Ramos (cell line): ENCODE results near the gene BCAS2.

Experiments
- in situ Hi-C: fragments of 300-500 bp; cut with MboI; formaldehyde crosslinking; loops from one replicate; pipeline ENCODE4 v1.14.3; 2022; ENCODE audit warnings: low sequenced_read_pairs; ENCODE audit not compliant: unreplicated experiment

The BCAS2 gene

GRCh38 chr1:114561333-114561732 lies 20.1 kb downstream of the BCAS2 start:
- in situ Hi-C loops = loop anchor here (25.0 kb wide), 1 partner anchor 574 kb away; the partner anchor contains the start of gene OLFML3

DNA sequence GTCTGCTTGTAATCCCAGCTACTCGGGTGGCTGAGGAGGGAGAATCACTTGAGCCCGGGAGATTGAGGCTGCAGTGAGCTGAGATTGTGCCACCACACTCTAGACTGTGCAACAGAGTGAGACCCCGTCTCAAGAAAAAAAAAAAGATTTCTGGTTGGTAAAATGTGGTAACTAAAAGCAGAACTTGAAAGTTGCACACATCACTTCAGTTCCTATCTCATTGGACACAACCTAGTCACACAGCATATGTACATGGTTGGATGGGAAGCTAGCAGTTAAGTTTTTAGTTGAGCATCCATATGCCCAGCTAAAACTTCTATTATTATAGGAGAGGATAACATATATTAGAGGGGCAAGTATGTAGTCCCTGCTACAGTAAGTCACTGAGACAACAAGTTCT lies 22.1 kb downstream of the BCAS2 start:
- in situ Hi-C loops = loop anchor here (10.0 to 25.0 kb wide), 2 partner anchors 215 to 572 kb away; partner anchors contain the start of gene OLFML3

DNA sequence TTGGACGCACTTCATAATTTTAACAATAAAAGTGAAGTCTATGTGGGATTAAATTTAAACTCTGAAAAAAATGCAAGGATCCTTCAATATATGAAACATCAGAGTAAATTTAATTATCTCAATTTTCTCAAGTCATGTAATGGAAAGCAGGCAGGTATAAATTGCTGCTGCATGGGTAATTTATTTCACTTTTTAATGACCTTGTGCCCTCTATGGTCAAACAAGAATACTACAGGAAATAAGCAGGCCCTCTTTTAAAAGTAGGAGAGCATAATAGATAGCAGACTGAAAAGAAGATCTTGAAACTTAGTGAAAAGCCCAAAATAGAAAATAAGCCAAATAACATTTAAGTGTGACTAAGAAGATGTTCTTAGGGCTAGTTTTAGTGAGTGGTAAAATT lies 22.9 kb downstream of the BCAS2 start:
- in situ Hi-C loops = loop anchor here (10.0 to 25.0 kb wide), 2 partner anchors 214 to 571 kb away; partner anchors contain the start of gene OLFML3

DNA sequence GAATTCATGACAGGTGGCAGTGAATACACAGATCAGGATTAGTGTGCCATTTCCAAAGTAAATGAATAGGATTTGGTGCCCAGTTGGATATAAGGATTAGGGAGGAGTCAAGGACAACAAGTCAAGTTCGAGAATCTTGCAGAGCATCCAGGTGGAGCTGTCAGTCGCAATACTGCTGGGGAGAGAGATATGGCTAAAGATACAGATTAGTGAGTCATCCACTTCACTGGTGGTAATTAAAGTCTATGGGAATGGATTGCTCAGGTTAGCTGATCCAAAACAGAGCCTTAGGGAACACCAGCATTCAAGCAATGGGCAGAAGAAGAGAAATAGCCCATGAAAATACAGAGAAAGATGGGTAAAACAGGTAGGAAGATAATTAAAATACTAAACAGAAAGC lies 26.8 kb downstream of the BCAS2 start:
- in situ Hi-C loops = loop anchor here (10.0 to 25.0 kb wide), 2 partner anchors 210 to 567 kb away; partner anchors contain the start of gene OLFML3

DNA sequence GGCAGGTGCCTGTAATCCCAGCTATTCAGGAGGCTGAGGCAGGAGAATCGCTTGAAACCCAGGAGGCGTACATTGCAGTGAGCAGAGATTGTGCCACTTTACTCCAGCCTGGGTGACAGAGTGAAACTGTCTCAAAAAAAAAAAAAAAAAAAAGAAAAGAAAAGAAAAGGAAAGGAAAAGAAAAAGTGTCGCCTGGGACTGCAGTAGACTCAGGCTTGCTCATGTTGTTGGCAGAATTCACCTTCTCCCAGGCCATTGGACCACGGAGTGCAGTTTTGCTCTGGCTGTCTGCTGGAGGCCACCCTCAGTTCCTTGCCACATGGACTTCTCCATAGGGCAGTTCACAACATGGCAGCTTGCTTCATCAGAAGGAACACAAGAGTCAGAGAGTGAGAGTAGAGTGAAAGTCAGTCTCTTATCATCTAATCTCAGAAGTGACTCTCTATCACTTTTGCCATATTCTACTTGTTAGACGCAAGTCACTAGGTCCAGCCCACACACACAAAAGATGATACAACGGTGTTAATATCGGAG lies 29.2 kb downstream of the BCAS2 start:
- in situ Hi-C loops = loop anchor here (10.0 to 25.0 kb wide), 2 partner anchors 207 to 565 kb away; partner anchors contain the start of gene OLFML3

DNA sequence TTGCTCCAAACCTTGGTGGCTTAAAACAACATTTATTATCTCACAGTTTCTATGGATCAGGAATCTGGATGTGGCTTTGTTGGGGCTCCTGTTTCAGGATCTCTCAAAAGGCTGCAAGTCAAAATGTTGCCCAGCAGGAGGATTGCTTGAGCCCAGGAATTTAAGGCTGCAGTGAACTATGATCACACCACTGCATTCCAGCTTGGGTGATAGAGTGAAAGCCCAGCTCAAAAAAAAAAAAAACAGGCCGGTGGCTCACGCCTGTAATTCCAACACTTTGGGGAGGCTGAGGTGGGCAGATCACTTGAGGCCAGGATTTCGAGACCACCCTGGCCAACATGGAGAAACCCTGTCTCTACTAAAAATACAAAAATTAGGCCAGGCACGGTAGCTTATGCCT lies 30.0 kb downstream of the BCAS2 start:
- in situ Hi-C loops = loop anchor here (10.0 to 25.0 kb wide), 2 partner anchors 207 to 564 kb away; partner anchors contain the start of gene OLFML3

DNA sequence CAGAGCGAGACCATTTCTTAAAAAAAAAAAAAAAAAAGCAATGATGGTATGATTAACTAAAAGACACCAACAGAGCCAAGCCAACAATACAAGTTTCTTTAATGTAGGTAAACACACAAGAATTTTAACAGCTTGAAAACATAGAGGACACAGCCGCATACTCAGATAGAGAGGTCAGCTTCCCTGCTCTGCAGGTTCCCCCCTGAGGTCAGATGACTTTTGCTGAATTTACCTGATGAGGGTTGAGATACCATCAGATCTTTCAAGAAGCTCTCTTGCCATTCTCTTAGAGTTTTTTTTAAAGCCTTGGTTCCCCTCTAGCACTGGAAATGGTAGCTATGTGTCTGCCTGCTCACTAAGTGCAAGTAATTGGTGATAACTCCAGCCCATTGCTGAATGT lies 31.1 kb downstream of the BCAS2 start:
- in situ Hi-C loops = loop anchor here (10.0 to 25.0 kb wide), 2 partner anchors 206 to 563 kb away; partner anchors contain the start of gene OLFML3

- in situ Hi-C loops = loop anchor here (10.0 kb wide), 1 partner anchor 174 kb away; no protein-coding TSS in a partner anchor
These were observed 32.3 kb downstream of the BCAS2 start for GRCh38 chr1:114549137-114549536.

DNA sequence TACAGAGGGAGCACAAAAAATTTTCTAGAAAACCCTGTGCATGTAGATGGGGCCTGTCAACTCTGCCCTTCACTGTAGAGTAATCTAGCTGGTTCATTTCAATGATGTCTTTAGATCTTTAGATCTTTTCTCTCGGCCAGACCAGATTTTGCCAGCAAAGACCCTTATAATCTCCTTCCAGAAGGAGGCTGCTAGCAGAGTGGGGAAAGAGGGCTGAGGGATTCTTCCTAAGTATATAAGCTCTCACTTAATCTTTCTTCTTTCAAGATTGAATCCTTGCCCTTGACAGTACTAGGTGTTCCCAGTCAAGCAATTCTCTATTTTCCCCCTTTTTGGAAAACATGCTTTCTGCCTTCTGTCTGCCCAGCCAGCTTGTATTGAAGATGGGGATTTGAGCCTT lies 34.3 kb downstream of the BCAS2 start:
- in situ Hi-C loops = loop anchor here (10.0 kb wide), 1 partner anchor 172 kb away; no protein-coding TSS in a partner anchor

DNA sequence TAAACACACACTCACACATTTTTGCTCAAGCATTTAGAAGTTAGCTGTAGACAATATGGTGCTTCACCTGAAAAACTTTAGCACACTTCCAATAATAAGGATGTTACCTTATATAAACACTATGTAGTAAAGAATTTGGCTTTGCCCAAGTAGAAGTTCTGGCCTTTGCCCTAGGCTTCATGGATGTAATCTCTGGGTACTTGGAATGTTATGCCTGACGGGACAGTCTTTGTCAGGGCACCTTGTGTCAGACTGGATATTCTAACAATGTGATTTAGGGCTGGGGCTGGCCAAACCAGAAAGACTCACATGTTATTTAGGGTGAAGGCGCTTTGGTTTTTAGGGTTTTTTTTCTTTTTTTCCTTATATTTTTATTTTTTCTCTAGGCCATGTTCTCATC lies 35.6 kb downstream of the BCAS2 start:
- in situ Hi-C loops = loop anchor here (10.0 kb wide), 1 partner anchor 171 kb away; no protein-coding TSS in a partner anchor

DNA sequence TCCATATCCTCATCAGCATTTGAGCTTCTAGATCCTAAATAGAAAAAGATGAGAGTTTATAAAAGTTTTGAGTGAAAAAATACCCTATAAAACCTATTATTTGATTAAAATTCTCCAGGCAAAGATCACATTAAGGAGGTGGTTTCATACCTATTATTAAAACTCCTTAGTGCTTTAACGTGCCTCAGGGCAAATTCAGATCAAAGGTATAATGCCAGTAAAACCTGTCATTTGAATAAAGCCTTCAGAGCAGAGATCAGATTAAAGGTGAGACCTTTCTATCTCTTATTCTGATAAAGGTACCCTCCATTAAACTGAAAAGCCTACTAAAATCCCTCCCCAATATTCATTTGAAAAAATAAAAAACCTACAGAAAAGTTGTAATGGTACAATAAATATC lies 36.1 kb downstream of the BCAS2 start:
- in situ Hi-C loops = loop anchor here (10.0 kb wide), 1 partner anchor 171 kb away; no protein-coding TSS in a partner anchor

GRCh38 chr1:114540821-114541220 lies 40.6 kb downstream of the BCAS2 start:
- in situ Hi-C loops = loop anchor here (10.0 kb wide), 1 partner anchor 166 kb away; no protein-coding TSS in a partner anchor

GRCh38 chr1:114540272-114540671 lies 41.1 kb downstream of the BCAS2 start:
- in situ Hi-C loops = loop anchor here (10.0 kb wide), 1 partner anchor 165 kb away; no protein-coding TSS in a partner anchor

DNA sequence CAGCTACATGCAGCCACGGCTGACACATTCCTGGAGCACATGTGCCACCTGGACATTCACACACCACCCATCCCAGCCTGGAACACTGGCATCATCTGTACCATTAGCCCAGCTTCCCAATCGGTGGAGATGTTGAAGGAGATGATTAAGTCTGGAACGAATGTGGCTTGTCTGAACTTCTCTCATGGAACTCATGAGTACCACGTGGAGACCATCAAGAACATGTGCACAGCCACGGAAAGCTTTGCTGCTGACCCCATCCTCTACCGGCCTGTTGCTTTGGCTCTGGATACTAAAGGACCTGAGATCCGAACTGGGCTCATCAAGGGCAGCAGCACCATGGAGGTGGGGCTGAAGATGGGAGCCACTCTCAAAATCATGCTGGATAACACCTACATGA lies 45.4 kb downstream of the BCAS2 start:
- in situ Hi-C loops = no loop called here

DNA sequence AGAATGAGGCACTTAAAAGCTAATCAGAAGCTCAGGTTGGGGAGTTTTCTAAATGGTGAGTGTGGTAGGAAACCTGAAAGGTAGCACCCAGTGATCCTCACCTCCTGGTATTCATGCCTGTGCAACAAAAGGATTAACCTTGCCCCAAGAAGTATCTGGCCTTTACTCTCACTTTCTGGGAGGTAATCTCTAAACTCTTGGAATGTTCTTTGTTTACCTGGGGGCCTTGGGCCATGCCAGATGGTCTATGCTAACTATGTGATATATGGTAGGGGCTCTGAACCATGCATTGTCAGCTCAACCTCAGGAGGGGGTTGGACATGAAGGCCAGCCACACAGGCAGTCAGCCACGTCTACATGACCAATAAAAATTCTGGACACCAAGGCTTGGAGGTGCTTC lies 46.0 kb downstream of the BCAS2 start:
- in situ Hi-C loops = no loop called here

DNA sequence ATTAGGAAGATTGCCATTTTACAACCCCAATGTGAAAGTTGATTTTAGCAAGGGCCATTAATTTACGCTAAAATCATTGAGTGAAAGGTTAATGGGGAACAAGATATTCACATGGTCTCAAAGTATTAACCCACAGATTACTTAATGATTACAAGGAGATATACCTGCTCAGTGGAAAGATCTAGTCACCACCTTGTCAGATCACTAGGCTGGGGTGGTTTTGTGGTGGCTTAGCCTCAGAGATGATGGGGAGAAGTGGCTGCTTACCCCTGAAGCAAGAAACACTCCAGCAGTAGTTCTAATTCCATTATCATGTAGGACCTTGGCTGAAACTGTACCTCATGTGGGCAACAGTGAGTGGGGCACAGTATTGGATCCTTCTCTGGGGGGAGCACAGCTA lies 50.3 kb downstream of the BCAS2 start:
- in situ Hi-C loops = no loop called here

- in situ Hi-C loops = no loop called here
These were observed 51.2 kb downstream of the BCAS2 start for GRCh38 chr1:114530224-114530623.

GRCh38 chr1:114524944-114525343 lies 56.5 kb downstream of the BCAS2 start:
- in situ Hi-C loops = no loop called here

GRCh38 chr1:114522264-114522575 lies 59.2 kb downstream of the BCAS2 start:
- in situ Hi-C loops = no loop called here

DNA sequence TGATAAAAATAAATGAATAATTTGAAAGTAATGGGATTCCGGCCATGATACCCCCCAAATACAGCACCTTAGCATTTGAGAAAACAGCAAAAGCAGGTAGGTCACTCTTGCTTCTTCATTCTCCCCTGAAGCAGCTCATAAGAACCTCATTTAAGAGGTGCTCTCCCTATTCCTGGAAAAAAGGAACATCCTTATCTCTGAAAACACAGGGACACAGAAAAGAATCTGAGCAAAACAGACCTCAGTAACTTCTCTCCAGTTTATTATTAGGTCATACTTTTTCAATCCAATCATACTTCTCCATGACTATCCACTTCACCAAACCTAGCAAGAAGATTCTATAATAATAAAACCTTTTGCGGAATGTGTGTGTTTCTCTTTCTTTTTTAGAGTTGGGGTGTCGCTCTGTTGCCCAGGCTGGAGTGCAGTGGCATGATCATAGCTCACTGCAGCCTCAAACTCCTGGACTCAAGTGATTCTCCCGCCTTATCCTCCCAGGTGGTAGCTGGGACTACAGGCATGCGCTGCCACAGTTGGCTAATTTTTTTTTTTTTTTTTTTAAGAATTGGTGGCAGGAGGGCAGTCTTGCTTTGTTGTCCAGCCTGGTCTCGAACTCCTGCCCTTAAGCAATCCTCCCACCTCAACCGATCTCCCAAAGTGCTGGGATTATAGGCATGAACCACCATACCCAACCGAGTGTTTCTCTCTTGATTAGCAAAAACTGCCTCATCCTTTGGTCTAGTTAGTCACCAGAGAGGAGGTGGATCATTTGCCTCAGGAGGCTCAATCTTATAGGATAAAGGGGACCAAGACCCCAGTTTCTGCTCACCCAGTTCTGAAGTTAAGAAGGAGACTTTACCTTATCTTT lies 59.8 kb downstream of the BCAS2 start:
- in situ Hi-C loops = no loop called here
